Endodermal cell (in vitro differentiated cells): ENCODE data around the gene MRAS. TPM values are rescaled to one million over a fixed set of nuclear protein-coding genes. Genes with fewer than 3 reads are reported as not detected.

Experiments used
- DNase-seq: peaks from one replicate; pipeline ENCODE4 v3.0.0-alpha.2; 2017
- H3K27ac ChIP-seq: 2 replicates; pipeline ENCODE4 v1.5.1; 2013; ENCODE audit warnings: mild to moderate bottlenecking, low read depth, low read length, moderate library complexity
- H3K27me3 ChIP-seq: 2 replicates; pipeline ENCODE4 v1.6.1; 2013; ENCODE audit warnings: mild to moderate bottlenecking, low read length, moderate library complexity; ENCODE audit not compliant: insufficient read depth, control insufficient read depth, poor library complexity, severe bottlenecking
- H3K36me3 ChIP-seq: 2 replicates; pipeline ENCODE4 v1.7.0; 2013; ENCODE audit warnings: mild to moderate bottlenecking, low read length, moderate library complexity; ENCODE audit not compliant: control insufficient read depth, insufficient read depth
- H3K4me1 ChIP-seq: one replicate; pipeline ENCODE4 v1.7.0; 2013; ENCODE audit warnings: low read length; ENCODE audit not compliant: control insufficient read depth, insufficient read depth
- H3K4me3 ChIP-seq: 2 replicates; pipeline ENCODE4 v1.5.1; 2013; ENCODE audit warnings: mild to moderate bottlenecking, low read length, moderate library complexity
- H3K9ac ChIP-seq: 2 replicates; pipeline ENCODE4 v1.6.1; 2013; ENCODE audit warnings: mild to moderate bottlenecking, low read length, moderate library complexity; ENCODE audit not compliant: poor library complexity, severe bottlenecking; ENCODE audit errors: extremely low read depth
- H3K9me3 ChIP-seq: 2 replicates; pipeline ENCODE4 v1.6.1; 2013; ENCODE audit warnings: mild to moderate bottlenecking, low read length, moderate library complexity; ENCODE audit not compliant: control insufficient read depth
- H3K27ac Mint-ChIP-seq: 2 replicates; pipeline ENCODE4 v1.8.0; 2020; ENCODE audit warnings: mixed read lengths
- H3K27me3 Mint-ChIP-seq: 2 replicates; pipeline ENCODE4 v1.8.0; 2021; ENCODE audit warnings: mild to moderate bottlenecking, mixed read lengths; ENCODE audit not compliant: insufficient read depth
- H3K36me3 Mint-ChIP-seq: 2 replicates; pipeline ENCODE4 v1.8.0; 2020; ENCODE audit warnings: low read depth, mixed read lengths
- H3K4me1 Mint-ChIP-seq: 2 replicates; pipeline ENCODE4 v1.8.0; 2020; ENCODE audit warnings: mixed read lengths
- H3K4me3 Mint-ChIP-seq: 2 replicates; pipeline ENCODE4 v1.8.0; 2020; ENCODE audit warnings: mild to moderate bottlenecking, moderate library complexity, mixed read lengths
- H3K9me3 Mint-ChIP-seq: 2 replicates; pipeline ENCODE4 v1.8.0; 2020; ENCODE audit warnings: mild to moderate bottlenecking, mixed read lengths
- WGBS, 2 experiments: methylation state at CpG; one replicate each; pipeline versions ENCODE4 v1.1.5 to v1.1.7; 2013; ENCODE audit warnings: missing lambda C conversion rate in 2 of 2, mixed read lengths in 1 of 2; ENCODE audit not compliant: insufficient coverage in 1 of 2, insufficient read length in 1 of 2; 5-methylcytosine and 5-hydroxymethylcytosine counted together
- total RNA-seq, 2 donors: library from RNA; stranded (reverse); fragmentation: NEBNext Ultra II Directional in 1 of 2; extraction: Animal tissue kit (Norgen Biotek cat#: 25700) in 1 of 2; gene quantifications; 2 replicates in 1 of 2; 3 replicates in 1 of 2; pipeline ENCODE4 v1.2.1, GENCODE V29; 2021
- TF ChIP-seq, protein P1 (sequence below): fragments of 200-600 bp; sonication (generic); conservative IDR thresholded peaks from 2 replicates; pipeline ENCODE4 v1.5.0; 2021; ENCODE audit warnings: antibody characterized with exemption, mild to moderate bottlenecking

The MRAS gene
- total RNA-seq, 2 donors from 2014 or later = 12.8 to 16.1 TPM

DNA sequence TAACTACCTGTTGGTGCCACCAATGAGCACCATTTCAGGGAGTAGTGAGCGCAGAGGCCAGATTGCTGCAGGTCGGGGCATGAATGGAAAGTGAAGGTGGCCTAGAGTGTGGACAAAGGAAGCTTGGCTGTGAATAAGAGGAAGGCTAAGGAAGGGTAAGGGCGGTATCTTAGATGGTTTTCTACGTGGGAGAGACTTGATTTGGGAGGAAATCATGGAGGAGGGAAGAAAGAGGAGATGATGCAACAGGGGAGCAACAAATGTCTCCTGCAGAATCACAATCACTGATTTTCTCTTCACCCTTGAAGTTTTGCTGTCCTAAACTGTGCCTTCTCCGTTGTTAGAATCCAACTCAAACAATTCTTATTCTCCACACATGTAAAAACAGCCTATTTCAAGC lies 40.5 kb upstream of the MRAS start:
- Mint-ChIP-seq H3K27ac (no peak overlapping the region), H3K9me3 (peaks cover 23% of the 10 kb centered on the region), H3K36me3 (peaks cover 2% of the 10 kb centered on the region), H3K4me1 (no peaks in the 10 kb centered on the region), H3K27me3 (peaks cover 24% of the 10 kb centered on the region), H3K4me3 (no peak overlapping the region)
- WGBS, 2 experiments = 85 to 87% methylated on average over 5 of the region's 5 CpGs
- Histone ChIP-seq H3K9me3 (peaks cover 23% of the 10 kb centered on the region), H3K9ac (no peak overlapping the region), H3K36me3 (no peaks in the 10 kb centered on the region), H3K27ac (no peak overlapping the region), H3K4me3 (no peak overlapping the region), H3K27me3 (peaks cover 12% of the 10 kb centered on the region), H3K4me1 (no peaks in the 10 kb centered on the region)
- no peak for DNase-seq
- TF ChIP-seq, protein P1, sequence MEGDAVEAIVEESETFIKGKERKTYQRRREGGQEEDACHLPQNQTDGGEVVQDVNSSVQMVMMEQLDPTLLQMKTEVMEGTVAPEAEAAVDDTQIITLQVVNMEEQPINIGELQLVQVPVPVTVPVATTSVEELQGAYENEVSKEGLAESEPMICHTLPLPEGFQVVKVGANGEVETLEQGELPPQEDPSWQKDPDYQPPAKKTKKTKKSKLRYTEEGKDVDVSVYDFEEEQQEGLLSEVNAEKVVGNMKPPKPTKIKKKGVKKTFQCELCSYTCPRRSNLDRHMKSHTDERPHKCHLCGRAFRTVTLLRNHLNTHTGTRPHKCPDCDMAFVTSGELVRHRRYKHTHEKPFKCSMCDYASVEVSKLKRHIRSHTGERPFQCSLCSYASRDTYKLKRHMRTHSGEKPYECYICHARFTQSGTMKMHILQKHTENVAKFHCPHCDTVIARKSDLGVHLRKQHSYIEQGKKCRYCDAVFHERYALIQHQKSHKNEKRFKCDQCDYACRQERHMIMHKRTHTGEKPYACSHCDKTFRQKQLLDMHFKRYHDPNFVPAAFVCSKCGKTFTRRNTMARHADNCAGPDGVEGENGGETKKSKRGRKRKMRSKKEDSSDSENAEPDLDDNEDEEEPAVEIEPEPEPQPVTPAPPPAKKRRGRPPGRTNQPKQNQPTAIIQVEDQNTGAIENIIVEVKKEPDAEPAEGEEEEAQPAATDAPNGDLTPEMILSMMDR = no peak

- H3K36me3 Mint-ChIP-seq = peaks cover 2% of the 10 kb centered on the region
- no peak overlapping the region for H3K4me3 ChIP-seq
- H3K4me1 ChIP-seq = no peaks in the 10 kb centered on the region
- no peak overlapping the region for H3K27ac Mint-ChIP-seq
- peaks cover 24% of the 10 kb centered on the region for H3K27me3 Mint-ChIP-seq
- H3K9me3 ChIP-seq = peaks cover 23% of the 10 kb centered on the region
- TF ChIP-seq, protein P1 = no peak
- no peak overlapping the region for H3K9ac ChIP-seq
- no peaks in the 10 kb centered on the region for H3K36me3 ChIP-seq
- no peak overlapping the region for H3K4me3 Mint-ChIP-seq
- no peak overlapping the region for H3K27ac ChIP-seq
- peaks cover 23% of the 10 kb centered on the region for H3K9me3 Mint-ChIP-seq
- peaks cover 12% of the 10 kb centered on the region for H3K27me3 ChIP-seq
- no peak for DNase-seq
- H3K4me1 Mint-ChIP-seq = no peaks in the 10 kb centered on the region
Observed at GRCh38 chr3:138308783-138309182, 39.6 kb upstream of the MRAS start.

- Histone ChIP-seq H3K27me3 (peaks cover 12% of the 10 kb centered on the region), H3K36me3 (no peaks in the 10 kb centered on the region), H3K27ac (no peak overlapping the region), H3K4me1 (no peaks in the 10 kb centered on the region), H3K9me3 (peaks cover 23% of the 10 kb centered on the region), H3K9ac (no peak overlapping the region), H3K4me3 (no peak overlapping the region)
- TF ChIP-seq, protein P1 = no peak
- H3K27ac Mint-ChIP-seq = no peak overlapping the region
- peaks cover 27% of the 10 kb centered on the region for H3K27me3 Mint-ChIP-seq
- peaks cover 23% of the 10 kb centered on the region for H3K9me3 Mint-ChIP-seq
- WGBS, 2 experiments = 63% methylated on average over 3 of the region's 4 CpGs; no CpG with 5 or more reads in 1 of the 2 experiments
- peaks cover 2% of the 10 kb centered on the region for H3K36me3 Mint-ChIP-seq
- no peaks in the 10 kb centered on the region for H3K4me1 Mint-ChIP-seq
- DNase-seq = no peak
- H3K4me3 Mint-ChIP-seq = no peak overlapping the region
Observed at GRCh38 chr3:138310494-138310893, 37.9 kb upstream of the MRAS start.
